CD4-positive, CD25-positive, alpha-beta regulatory T cell (primary cell): ENCODE results near the gene MLLT3. TPM values are rescaled to one million over a fixed set of nuclear protein-coding genes. Genes with fewer than 3 reads are reported as not detected.
A peak's percentile ranks its signal among the peaks of the same experiment; 100 is the strongest.

Source experiments
- ATAC-seq, 2 donors: fragments of 150-1000 bp; cut with Tn5 transposase; one replicate each; pipeline ENCODE4 v1.10.0; 2021; ENCODE audit warnings: low read depth in 2 of 2, moderate number of reproducible peaks in 2 of 2, moderate library complexity in 1 of 2
- DNase-seq, 3 donors: peaks; one replicate each; pipeline versions ENCODE4 v3.0.0 to v3.0.0-alpha.2; 2012 to 2022; ENCODE audit warnings: mixed read lengths in 1 of 3
- H3K27ac ChIP-seq: one replicate; pipeline ENCODE4 v1.7.0; 2013; ENCODE audit warnings: mild to moderate bottlenecking, low read length; ENCODE audit not compliant: insufficient read depth, poor library complexity, severe bottlenecking
- H3K27me3 ChIP-seq: one replicate; pipeline ENCODE4 v1.7.0; 2013; ENCODE audit warnings: low read length; ENCODE audit not compliant: control insufficient read depth, insufficient read depth
- H3K36me3 ChIP-seq: one replicate; pipeline ENCODE4 v1.7.0; 2013; ENCODE audit warnings: mild to moderate bottlenecking, low read length, moderate library complexity; ENCODE audit not compliant: control insufficient read depth, insufficient read depth
- H3K4me1 ChIP-seq: 2 replicates; pipeline ENCODE4 v1.7.0; 2013; ENCODE audit warnings: mild to moderate bottlenecking, low read length; ENCODE audit not compliant: insufficient read depth, control insufficient read depth, poor library complexity, severe bottlenecking
- H3K4me3 ChIP-seq: one replicate; pipeline ENCODE4 v1.7.0; 2013; ENCODE audit warnings: low read depth, mild to moderate bottlenecking, low read length, moderate library complexity
- H3K9me3 ChIP-seq, 2 experiments: 1 replicate in 1 of 2; 2 replicates in 1 of 2; pipeline ENCODE4 v1.7.0; 2013; ENCODE audit warnings: low read length in 2 of 2, mild to moderate bottlenecking in 1 of 2, moderate library complexity in 1 of 2; ENCODE audit not compliant: control insufficient read depth in 2 of 2
- H3K27ac Mint-ChIP-seq, 3 donors: one replicate each; pipeline ENCODE4 v1.8.0; 2020 to 2022; ENCODE audit warnings: mild to moderate bottlenecking in 3 of 3, mixed read lengths in 3 of 3, moderate library complexity in 2 of 3
- H3K27me3 Mint-ChIP-seq: one replicate; pipeline ENCODE4 v1.8.0; 2022; ENCODE audit warnings: mild to moderate bottlenecking, mixed read lengths
- H3K36me3 Mint-ChIP-seq: one replicate; pipeline ENCODE4 v1.8.0; 2020; ENCODE audit warnings: mixed read lengths
- H3K4me1 Mint-ChIP-seq, 4 donors: one replicate each; pipeline ENCODE4 v1.8.0; 2020 to 2022; ENCODE audit warnings: mixed read lengths in 4 of 4, mild to moderate bottlenecking in 1 of 4
- H3K4me3 Mint-ChIP-seq, 4 donors: one replicate each; pipeline ENCODE4 v1.8.0; 2020 to 2022; ENCODE audit warnings: mild to moderate bottlenecking in 4 of 4, mixed read lengths in 4 of 4, moderate library complexity in 3 of 4
- H3K9me3 Mint-ChIP-seq, 7 donors: one replicate each; pipeline ENCODE4 v1.8.0; 2020 to 2022; ENCODE audit warnings: mixed read lengths in 7 of 7, mild to moderate bottlenecking in 3 of 7, moderate library complexity in 2 of 7
- polyA plus RNA-seq, 4 donors: library from polyadenylated mRNA; unstranded; fragments of 300-500 nt; fragmentation: Illumina TruSeq; gene quantifications; one replicate each; pipeline ENCODE4 v1.2.3, GENCODE V29; 2021
- total RNA-seq: library from RNA; stranded (reverse); gene quantifications from one replicate; pipeline ENCODE4 v1.2.3, GENCODE V29; 2022

MLLT3 gene
- total and polyA plus RNA-seq, 5 donors from 2014 or later, result 37.6 to 63.2 (median 51.1) TPM

DNA sequence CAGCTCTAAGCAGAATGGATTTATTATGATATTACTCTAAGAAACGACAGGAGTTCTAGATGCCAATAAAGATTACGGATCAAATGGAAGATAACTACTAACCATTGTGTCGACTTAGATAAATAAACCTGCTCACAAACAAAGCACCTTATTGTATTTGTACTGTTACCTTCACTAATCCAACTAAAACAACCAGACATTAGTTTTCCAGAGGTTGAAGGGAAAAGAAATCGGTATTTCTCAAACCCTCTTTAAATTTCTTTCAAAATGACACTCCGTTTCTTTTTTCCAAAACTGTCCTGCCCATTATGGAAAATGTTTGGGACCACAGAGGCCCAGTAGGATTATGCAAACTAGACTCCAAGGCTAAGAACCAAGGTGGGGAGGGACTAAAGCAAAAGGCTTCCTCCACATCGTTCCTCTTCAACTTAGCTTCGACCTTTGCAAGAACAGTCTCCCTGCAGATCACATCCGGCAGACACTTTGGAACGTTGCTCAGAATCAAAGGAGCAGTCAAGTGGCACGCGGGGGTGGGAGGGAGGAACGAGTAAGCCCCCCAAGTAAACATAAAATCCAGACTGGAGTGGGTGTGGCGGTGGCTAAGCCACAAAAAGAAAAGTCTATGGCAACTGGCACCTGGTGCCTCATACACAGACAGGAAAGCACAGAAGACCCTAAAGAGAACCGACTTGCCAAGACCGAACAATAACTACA lies 2.7 kb downstream of the MLLT3 start:
- Histone ChIP-seq H3K4me1 (peaks cover 46% of the 10 kb centered on the region), H3K27ac (peak overlapping the region; percentile 87), H3K4me3 (peak overlapping the region; percentile 83), H3K36me3 (no peaks in the 10 kb centered on the region), H3K9me3 (no peaks in the 10 kb centered on the region), H3K27me3 (no peaks in the 10 kb centered on the region)
- peaks cover 0 to 5% (median 0%) of the 10 kb centered on the region in 7 donors for H3K9me3 Mint-ChIP-seq
- ATAC-seq, result no peak
- H3K27me3 Mint-ChIP-seq, result peaks cover 19% of the 10 kb centered on the region
- H3K4me1 Mint-ChIP-seq, result peaks cover 30 to 69% (median 53%) of the 10 kb centered on the region in 4 donors
- peak in 1 of 3 donors; percentile 69 for DNase-seq
- H3K4me3 Mint-ChIP-seq, result peak overlapping the region; percentile 90 to 99 (median 96)
- peaks cover 4% of the 10 kb centered on the region for H3K36me3 Mint-ChIP-seq
- peak overlapping the region; percentile 90 to 95 (median 94) for H3K27ac Mint-ChIP-seq

DNA sequence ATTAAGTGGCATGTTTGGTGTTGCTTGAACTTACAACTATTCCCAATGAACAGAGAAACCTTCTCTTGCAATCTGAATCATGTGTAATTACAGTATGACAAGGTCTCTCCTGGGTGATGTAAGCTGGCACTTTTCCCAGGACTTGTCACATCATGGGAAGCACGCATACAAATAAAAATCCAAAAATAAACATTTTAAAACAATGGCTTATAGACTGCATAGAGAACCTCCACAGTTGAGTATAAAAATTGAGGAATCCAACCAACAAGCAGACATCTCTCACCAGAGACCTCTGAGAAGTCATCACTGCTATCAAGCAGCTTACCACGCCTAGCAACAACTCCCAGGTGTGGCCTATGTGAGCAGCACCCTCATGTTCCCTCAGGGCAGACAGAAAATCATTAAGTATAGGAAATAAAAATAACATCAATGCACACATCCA lies 3.9 kb downstream of the MLLT3 start:
- Histone ChIP-seq H3K36me3 (no peaks in the 10 kb centered on the region), H3K4me1 (peaks cover 33% of the 10 kb centered on the region), H3K27ac (peak overlapping the region; percentile 87), H3K27me3 (no peaks in the 10 kb centered on the region), H3K4me3 (peak overlapping the region; percentile 83), H3K9me3 (no peaks in the 10 kb centered on the region)
- ATAC-seq (no peak), DNase-seq (peak in 1 of 3 donors; percentile 60)
- Mint-ChIP-seq H3K4me1 (peaks cover 31 to 65% (median 50%) of the 10 kb centered on the region in 4 donors), H3K36me3 (peaks cover 4% of the 10 kb centered on the region), H3K27ac (peak overlapping the region in 1 of 3 donors; percentile 94), H3K9me3 (peaks cover 0 to 5% (median 0%) of the 10 kb centered on the region in 7 donors), H3K4me3 (peak overlapping the region; percentile 90 to 99 (median 96)), H3K27me3 (peaks cover 19% of the 10 kb centered on the region)

DNA sequence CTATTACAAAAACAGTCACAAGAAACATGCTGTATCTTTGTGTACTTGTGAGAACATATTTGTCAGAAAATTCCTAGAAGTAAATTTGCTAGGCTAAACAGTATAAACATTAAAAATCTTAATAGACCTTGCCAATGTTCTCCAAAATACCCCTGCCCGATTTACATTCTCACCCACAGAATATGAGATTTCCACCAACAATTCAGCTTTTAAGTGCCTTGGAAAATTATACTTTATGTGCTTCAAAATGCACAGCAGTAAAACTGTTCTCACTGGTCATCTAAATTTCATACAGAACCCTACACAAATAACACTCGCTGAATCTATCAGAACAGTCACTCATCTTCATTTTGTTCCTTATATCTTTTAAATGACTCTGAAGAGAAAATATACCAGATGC lies 5.5 kb downstream of the MLLT3 start:
- H3K4me1 Mint-ChIP-seq, result peaks cover 47 to 80% (median 63%) of the 10 kb centered on the region in 4 donors

DNA sequence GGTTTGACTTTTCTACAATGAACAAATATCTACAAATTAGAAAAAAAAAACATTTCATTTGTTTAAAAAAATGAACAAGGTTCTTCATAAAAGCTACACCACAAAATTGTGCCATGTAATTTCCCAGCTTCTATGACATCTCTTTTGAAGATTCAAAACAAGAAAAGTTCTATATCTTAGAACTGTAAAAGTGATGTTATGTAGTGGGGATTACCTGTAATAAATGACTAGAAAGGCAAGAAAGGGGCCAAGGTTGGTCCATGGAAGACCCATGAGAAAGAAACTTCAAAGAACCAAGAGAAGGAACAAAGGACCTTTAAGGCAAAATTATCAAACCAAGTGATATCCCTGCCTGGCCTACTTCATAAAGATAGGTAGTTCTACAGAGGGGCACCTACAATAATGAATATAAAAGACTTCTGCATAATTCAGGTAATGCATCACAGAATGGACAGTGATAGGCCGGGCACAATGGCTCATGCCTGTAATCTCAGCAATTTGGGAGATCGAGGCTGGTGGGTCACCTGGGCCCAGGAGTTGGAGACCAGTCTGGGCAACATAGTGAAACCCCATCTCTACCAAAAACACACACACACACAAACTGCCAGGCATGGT lies 7.6 kb downstream of the MLLT3 start:
- Mint-ChIP-seq H3K27ac (peak overlapping the region in 2 of 3 donors; percentile 3 to 52), H3K4me1 (peaks cover 59 to 89% (median 73%) of the 10 kb centered on the region in 4 donors), H3K27me3 (peaks cover 1% of the 10 kb centered on the region), H3K36me3 (peaks cover 5% of the 10 kb centered on the region), H3K9me3 (peaks cover 0 to under 1% (median 0%) of the 10 kb centered on the region in 7 donors), H3K4me3 (peak overlapping the region in 2 of 4 donors; percentile 36 to 55)
- no peaks in the 10 kb centered on the region for H3K36me3 ChIP-seq
- no peak overlapping the region for H3K4me3 ChIP-seq
- no peak for ATAC-seq
- DNase-seq, result no peak
- peaks cover 27% of the 10 kb centered on the region for H3K4me1 ChIP-seq
- H3K27ac ChIP-seq, result no peak overlapping the region
- no peaks in the 10 kb centered on the region for H3K9me3 ChIP-seq
- H3K27me3 ChIP-seq, result no peaks in the 10 kb centered on the region

More for the DNA sequence above, 5.5 kb downstream of the MLLT3 start:
- H3K4me3 ChIP-seq, result peak overlapping the region; percentile 83
- ATAC-seq (no peak), DNase-seq (no peak)
- H3K27me3 ChIP-seq, result no peaks in the 10 kb centered on the region
- H3K4me3 Mint-ChIP-seq, result peak overlapping the region in 3 of 4 donors; percentile 5 to 39 (median 26)
- H3K27me3 Mint-ChIP-seq, result peaks cover 8% of the 10 kb centered on the region
- no peaks in the 10 kb centered on the region for H3K36me3 ChIP-seq
- peaks cover 27% of the 10 kb centered on the region for H3K4me1 ChIP-seq
- peak overlapping the region in 1 of 3 donors; percentile 58 for H3K27ac Mint-ChIP-seq
- H3K9me3 ChIP-seq, result no peaks in the 10 kb centered on the region
- H3K36me3 Mint-ChIP-seq, result peaks cover 8% of the 10 kb centered on the region
- peaks cover 0 to 5% (median 0%) of the 10 kb centered on the region in 7 donors for H3K9me3 Mint-ChIP-seq
- no peak overlapping the region for H3K27ac ChIP-seq

DNA sequence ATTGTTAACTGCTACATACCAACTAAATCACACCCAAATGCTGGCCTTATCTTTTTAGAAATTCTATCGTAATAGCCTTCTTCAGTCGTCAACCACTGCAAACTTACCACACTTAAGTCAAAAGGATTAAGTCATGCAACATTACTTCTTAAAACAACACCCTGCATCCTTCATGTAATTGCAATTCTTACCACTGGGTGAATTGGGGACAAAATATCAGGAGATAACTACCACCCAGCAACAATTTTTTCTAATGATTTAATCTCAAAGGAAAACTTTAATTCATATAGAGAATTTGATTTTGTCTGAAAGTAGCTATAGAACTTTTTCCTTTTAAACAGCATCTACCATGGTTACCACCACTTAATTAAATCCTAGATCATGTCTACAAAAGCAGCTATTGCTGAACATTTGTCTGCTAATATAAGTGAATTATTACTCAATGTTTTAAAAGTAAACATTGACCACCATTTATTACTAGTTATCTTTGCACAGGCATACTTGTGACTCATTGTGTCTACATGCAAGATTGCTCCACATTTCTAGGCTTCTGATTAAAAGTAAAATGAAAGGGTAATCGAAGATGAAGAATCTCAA lies 10.5 kb downstream of the MLLT3 start:
- H3K9me3 Mint-ChIP-seq, result no peaks in the 10 kb centered on the region
- Histone ChIP-seq H3K27me3 (no peaks in the 10 kb centered on the region), H3K9me3 (no peaks in the 10 kb centered on the region), H3K4me1 (peaks cover 15% of the 10 kb centered on the region), H3K27ac (no peak overlapping the region), H3K4me3 (no peak overlapping the region), H3K36me3 (peaks cover 2% of the 10 kb centered on the region)
- peak overlapping the region in 2 of 4 donors; percentile 44 to 80 for H3K4me3 Mint-ChIP-seq
- peaks cover 50 to 84% (median 69%) of the 10 kb centered on the region in 4 donors for H3K4me1 Mint-ChIP-seq
- H3K27me3 Mint-ChIP-seq, result no peaks in the 10 kb centered on the region
- H3K27ac Mint-ChIP-seq, result peak overlapping the region in 1 of 3 donors; percentile 12
- DNase-seq, result peak in 1 of 3 donors; percentile 36
- H3K36me3 Mint-ChIP-seq, result peaks cover 4% of the 10 kb centered on the region
- peak in 1 of 2 donors; percentile 42 for ATAC-seq

DNA sequence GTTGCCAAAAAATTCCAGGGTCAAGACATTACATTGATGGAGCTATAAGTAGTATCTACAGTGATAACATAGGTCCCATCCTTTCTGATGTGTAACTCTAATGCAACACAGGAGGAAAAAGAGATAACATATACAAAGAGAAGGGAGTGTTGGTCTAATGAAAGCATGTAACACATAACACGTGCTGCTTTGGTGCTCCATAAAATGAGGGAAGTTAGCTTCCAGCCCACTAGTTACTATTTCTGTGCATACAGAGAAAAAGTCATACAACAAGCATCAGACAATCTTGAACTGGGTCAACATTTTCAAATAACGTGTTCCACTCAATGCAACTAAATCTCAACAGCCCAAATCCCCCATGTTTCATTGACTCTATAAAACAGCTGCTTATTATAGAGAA lies 11.7 kb downstream of the MLLT3 start:
- H3K27ac Mint-ChIP-seq, result peak overlapping the region in 1 of 3 donors; percentile 8
- no peak for DNase-seq
- peak overlapping the region in 3 of 4 donors; percentile 3 to 66 (median 4) for H3K4me3 Mint-ChIP-seq
- Histone ChIP-seq H3K4me3 (peak overlapping the region; percentile 0), H3K27ac (no peak overlapping the region), H3K4me1 (peaks cover 15% of the 10 kb centered on the region), H3K36me3 (peaks cover 2% of the 10 kb centered on the region), H3K9me3 (no peaks in the 10 kb centered on the region), H3K27me3 (no peaks in the 10 kb centered on the region)
- H3K36me3 Mint-ChIP-seq, result peaks cover 4% of the 10 kb centered on the region
- no peaks in the 10 kb centered on the region for H3K27me3 Mint-ChIP-seq
- peaks cover 38 to 83% (median 69%) of the 10 kb centered on the region in 4 donors for H3K4me1 Mint-ChIP-seq
- H3K9me3 Mint-ChIP-seq, result no peaks in the 10 kb centered on the region
- no peak for ATAC-seq

DNA sequence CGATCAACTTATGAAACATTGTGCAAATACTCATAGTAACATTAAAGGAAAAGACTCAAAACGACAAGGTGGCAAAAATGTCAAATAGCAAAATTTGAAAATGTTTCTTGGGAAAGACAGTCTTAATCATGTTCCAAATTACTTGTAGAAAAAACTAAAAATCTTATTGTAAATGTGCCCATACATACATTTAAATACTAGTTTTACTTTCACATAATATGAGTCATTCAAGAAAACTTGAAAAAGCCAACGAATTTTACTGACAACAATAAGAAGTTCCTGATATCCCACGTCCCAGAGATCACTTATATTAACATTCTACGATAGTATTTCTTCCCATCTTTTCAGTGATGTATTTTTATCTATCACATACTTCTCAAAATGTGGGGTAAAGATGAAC lies 13.7 kb downstream of the MLLT3 start:
- DNase-seq (no peak), ATAC-seq (no peak)
- peaks cover 21% of the 10 kb centered on the region for H3K4me1 ChIP-seq
- peaks cover 4% of the 10 kb centered on the region for H3K36me3 Mint-ChIP-seq
- H3K27ac Mint-ChIP-seq, result no peak overlapping the region
- no peak overlapping the region for H3K27ac ChIP-seq
- no peaks in the 10 kb centered on the region for H3K27me3 ChIP-seq
- peaks cover 2% of the 10 kb centered on the region for H3K36me3 ChIP-seq
- no peaks in the 10 kb centered on the region for H3K27me3 Mint-ChIP-seq
- H3K9me3 Mint-ChIP-seq, result no peaks in the 10 kb centered on the region
- H3K4me3 Mint-ChIP-seq, result peak overlapping the region in 2 of 4 donors; percentile 34 to 53
- no peaks in the 10 kb centered on the region for H3K9me3 ChIP-seq
- H3K4me3 ChIP-seq, result no peak overlapping the region
- H3K4me1 Mint-ChIP-seq, result peaks cover 47 to 86% (median 65%) of the 10 kb centered on the region in 4 donors
